ENCODE data around the gene PRDX4. TPM values are rescaled to one million over a fixed set of nuclear protein-coding genes. Genes with fewer than 3 reads are reported as not detected.

Gene PRDX4
- total RNA-seq, 2 experiments from 2014 or later: 46.0 to 88.0 TPM

- CTCF ChIA-PET (ENCODE audit: unreplicated experiment): no interaction called here
- intact Hi-C loops (cut with micrococcal nuclease; ENCODE audit: unreplicated experiment): no loop called here
- H3K79me2 ChIP-seq (ENCODE audit: insufficient read depth, low read depth, low read length): peaks cover 2% of the 10 kb centered on the region; the same call in 1 of the 2 replicates
- DNase-seq (ENCODE audit: low spot score): no peak
- TF ChIP-seq EZH2phosphoT487 (IDR thresholded peaks at IDR 0.05; ENCODE audit: borderline replicate concordance, low read depth, low read length) (no peak), CTCF (conservative IDR thresholded peaks at IDR 0.05; ENCODE audit: low read length) (no peak)
- no peak overlapping the region for H3K4me3 ChIP-seq (ENCODE audit: low read depth, low read length, poor library complexity, severe bottlenecking)
- no peaks in the 10 kb centered on the region for H4K20me1 ChIP-seq (ENCODE audit: insufficient read depth, low read length)
- H3K36me3 ChIP-seq (ENCODE audit: insufficient read depth, low read length): no peaks in the 10 kb centered on the region
- peak overlapping the region; percentile 42 for H3K4me2 ChIP-seq (ENCODE audit: low read length)
- no peak overlapping the region for H3K27ac ChIP-seq (ENCODE audit: low read depth, low read length, poor library complexity, severe bottlenecking)
- H3K4me1 ChIP-seq (ENCODE audit: insufficient read depth, low read length, poor library complexity, severe bottlenecking): peaks cover 42% of the 10 kb centered on the region
- H3K9me3 ChIP-seq (ENCODE audit: low read length): no peaks in the 10 kb centered on the region
- POLR2A ChIA-PET: no interaction called here
- H2AFZ ChIP-seq (ENCODE audit: low read length): peak overlapping the region; percentile 69; the same call in 1 of the 2 replicates
- no TSS peak for BruUV-seq (replicated peaks)
- no peaks in the 10 kb centered on the region for H3K9me2 ChIP-seq (ENCODE audit: insufficient read depth, low read length)
Measured at GRCh38 chrX:23662853-23663252, 4.4 kb upstream of the PRDX4 start.

GRCh38 chrX:23664496-23664895 lies 2.8 kb upstream of the PRDX4 start:
- Histone ChIP-seq H3K79me2 (ENCODE audit: insufficient read depth, low read depth, low read length) (peaks cover 17% of the 10 kb centered on the region), H3K4me1 (ENCODE audit: insufficient read depth, low read length, poor library complexity, severe bottlenecking) (peaks cover 42% of the 10 kb centered on the region), H4K20me1 (ENCODE audit: insufficient read depth, low read length) (no peaks in the 10 kb centered on the region; the same call in 1 of the 2 replicates), H3K9me3 (ENCODE audit: low read length) (no peaks in the 10 kb centered on the region), H3K36me3 (ENCODE audit: insufficient read depth, low read length) (no peaks in the 10 kb centered on the region), H3K4me2 (ENCODE audit: low read length) (no peak overlapping the region), H3K27ac (ENCODE audit: low read depth, low read length, poor library complexity, severe bottlenecking) (no peak overlapping the region), H2AFZ (ENCODE audit: low read length) (no peak overlapping the region), H3K4me3 (ENCODE audit: low read depth, low read length, poor library complexity, severe bottlenecking) (no peak overlapping the region), H3K9me2 (ENCODE audit: insufficient read depth, low read length) (no peaks in the 10 kb centered on the region)
- intact Hi-C loops (cut with micrococcal nuclease; ENCODE audit: unreplicated experiment): no loop called here
- BruUV-seq (replicated peaks): no TSS peak
- POLR2A ChIA-PET: no interaction called here
- no peak for DNase-seq (ENCODE audit: low spot score)
- TF ChIP-seq CTCF (conservative IDR thresholded peaks at IDR 0.05; ENCODE audit: low read length): no peak
- TF ChIP-seq EZH2phosphoT487 (IDR thresholded peaks at IDR 0.05; ENCODE audit: borderline replicate concordance, low read depth, low read length): no peak
- CTCF ChIA-PET (ENCODE audit: unreplicated experiment): no interaction called here

GRCh38 chrX:23666282-23666681 lies 1.0 kb upstream of the PRDX4 start:
- H3K4me3 ChIP-seq (ENCODE audit: low read depth, low read length, poor library complexity, severe bottlenecking): no peak overlapping the region
- peaks cover 34% of the 10 kb centered on the region for H3K79me2 ChIP-seq (ENCODE audit: insufficient read depth, low read depth, low read length)
- peaks cover 9% of the 10 kb centered on the region for H3K36me3 ChIP-seq (ENCODE audit: insufficient read depth, low read length)
- no peaks in the 10 kb centered on the region; the same call in 1 of the 2 replicates for H4K20me1 ChIP-seq (ENCODE audit: insufficient read depth, low read length)
- H3K9me2 ChIP-seq (ENCODE audit: insufficient read depth, low read length): no peaks in the 10 kb centered on the region
- H3K4me2 ChIP-seq (ENCODE audit: low read length): peak overlapping the region; percentile 83
- no peak overlapping the region; the same call in 1 of the 2 replicates for H2AFZ ChIP-seq (ENCODE audit: low read length)
- TF ChIP-seq CTCF (conservative IDR thresholded peaks at IDR 0.05; ENCODE audit: low read length) (no peak), EZH2phosphoT487 (IDR thresholded peaks at IDR 0.05; ENCODE audit: borderline replicate concordance, low read depth, low read length) (no peak)
- peaks cover 27% of the 10 kb centered on the region for H3K4me1 ChIP-seq (ENCODE audit: insufficient read depth, low read length, poor library complexity, severe bottlenecking)
- ChIA-PET POLR2A (interaction anchor here (0.7 to 0.9 kb wide), 2 partner anchors 22 to 332 kb away, joined by 3 read pairs; partner anchors contain the start of gene PTCHD1), CTCF (ENCODE audit: unreplicated experiment) (no interaction called here)
- no peak for DNase-seq (ENCODE audit: low spot score)
- no TSS peak for BruUV-seq (replicated peaks)
- no peaks in the 10 kb centered on the region for H3K9me3 ChIP-seq (ENCODE audit: low read length)
- intact Hi-C loops (cut with micrococcal nuclease; ENCODE audit: unreplicated experiment): no loop called here
- peak overlapping the region; percentile 57 for H3K27ac ChIP-seq (ENCODE audit: low read depth, low read length, poor library complexity, severe bottlenecking)
